Renal cortex interstitium (tissue), 3 donors: Measurements from ENCODE around the gene PEX6. TPM values are rescaled to one million over a fixed set of nuclear protein-coding genes. Genes with fewer than 3 reads are reported as not detected.

Source experiments
- polyA plus RNA-seq, 3 donors: library from polyadenylated mRNA; unstranded; fragments of 120-200 nt; gene quantifications; one replicate each; pipeline ENCODE4 v1.2.1, GENCODE V29; 2013; ENCODE audit not compliant: insufficient read length in 3 of 3

Gene PEX6
- polyA plus RNA-seq, 3 donors: 23.2 to 32.2 (median 23.4) TPM

Other genes with a start within 250 kb of the PEX6 start
- gene TBCC, start 233.1 kb downstream of the PEX6 start, polyA plus RNA-seq: 10 to 100 TPM; 21.5 to 26.2 (median 23.4) TPM
- 10 to 100 TPM; 14.8 to 17.0 (median 15.6) TPM for gene BICRAL, start 197.1 kb downstream of the PEX6 start, polyA plus RNA-seq
- 100 to 1,000 TPM; 110 to 123 (median 119) TPM for gene RPL7L1, start 99.6 kb downstream of the PEX6 start, polyA plus RNA-seq
- under 1 TPM in 2 of 3 donors, not detected in 1; 0.25 to 0.40 TPM for gene PTCRA, start 63.1 kb downstream of the PEX6 start, polyA plus RNA-seq
- gene CNPY3, start 49.7 kb downstream of the PEX6 start, polyA plus RNA-seq: 10 to 100 TPM; 53.7 to 66.1 (median 60.7) TPM
- gene GNMT, start 18.4 kb downstream of the PEX6 start, polyA plus RNA-seq: 1 to 10 TPM in 1 of 3 donors, under 1 TPM in 2; 0.95 to 2.6 (median 0.98) TPM
- gene PPP2R5D, start 5.4 kb upstream of the PEX6 start, polyA plus RNA-seq: 10 to 100 TPM; 51.0 to 66.3 (median 64.0) TPM
- 10 to 100 TPM; 80.8 to 98.4 (median 81.0) TPM for gene MEA1, start 34.8 kb upstream of the PEX6 start, polyA plus RNA-seq
- gene KLHDC3, start 35.1 kb upstream of the PEX6 start, polyA plus RNA-seq: 100 to 1,000 TPM in 1 of 3 donors, 10 to 100 TPM in 2; 91.7 to 104 (median 96.0) TPM
- 10 to 100 TPM; 58.0 to 62.7 (median 62.6) TPM for gene RRP36, start 42.4 kb upstream of the PEX6 start, polyA plus RNA-seq
- gene CUL7, start 74.7 kb upstream of the PEX6 start, polyA plus RNA-seq: 10 to 100 TPM; 47.5 to 57.8 (median 57.7) TPM
- gene MRPL2, start 80.3 kb upstream of the PEX6 start, polyA plus RNA-seq: 10 to 100 TPM; 46.8 to 73.4 (median 64.4) TPM
- 10 to 100 TPM; 53.8 to 79.3 (median 57.6) TPM for gene KLC4, start 80.5 kb upstream of the PEX6 start, polyA plus RNA-seq
- gene PTK7, start 97.1 kb upstream of the PEX6 start, polyA plus RNA-seq: 100 to 1,000 TPM; 217 to 274 (median 239) TPM
- gene SRF, start 192.1 kb upstream of the PEX6 start, polyA plus RNA-seq: 10 to 100 TPM; 27.6 to 32.8 (median 31.5) TPM
- gene CUL9, start 203.0 kb upstream of the PEX6 start, polyA plus RNA-seq: 10 to 100 TPM; 30.8 to 45.6 (median 37.8) TPM